A673 (cell line): ENCODE data around the gene EGR2.

ENCODE experiments used
- EZH2 ChIP-seq: fragments of 200-600 bp; sonication (generic); IDR thresholded peaks from 2 replicates; pipeline ENCODE4 v1.6.1; 2017; ENCODE audit warnings: borderline replicate concordance, low read depth, mild to moderate bottlenecking, mixed read lengths, antibody characterized with exemption, low read length; ENCODE audit not compliant: poor library complexity, severe bottlenecking
- TF ChIP-seq, protein P1 (sequence below): fragments of 300-800, 200-600 bp; sonication (generic); conservative IDR thresholded peaks from 2 replicates; pipeline ENCODE4 v1.5.1; 2017; ENCODE audit warnings: low read depth, mild to moderate bottlenecking, antibody characterized with exemption, low read length, moderate library complexity, mixed read lengths

DNA sequence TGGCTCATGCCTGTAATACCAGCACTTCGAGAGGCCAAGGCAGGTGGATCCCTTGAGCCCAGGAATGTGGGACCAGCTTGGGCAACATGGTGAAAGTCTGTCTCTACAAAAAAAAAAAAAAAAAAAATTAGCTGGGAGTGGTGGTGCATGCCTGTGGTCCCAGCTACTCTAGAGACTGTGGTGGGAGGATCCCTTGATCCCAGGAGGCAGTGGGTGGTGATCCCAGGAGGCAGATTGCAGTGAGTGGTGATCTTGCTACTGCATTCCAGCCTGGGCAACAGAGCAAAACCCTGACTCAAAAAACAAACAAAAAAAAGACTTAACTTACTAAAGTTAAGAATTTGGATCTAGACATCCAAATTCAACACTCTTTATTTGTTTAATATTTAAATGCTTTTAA is 21.9 kb downstream of the EGR2 start:
- TF ChIP-seq, protein P1, sequence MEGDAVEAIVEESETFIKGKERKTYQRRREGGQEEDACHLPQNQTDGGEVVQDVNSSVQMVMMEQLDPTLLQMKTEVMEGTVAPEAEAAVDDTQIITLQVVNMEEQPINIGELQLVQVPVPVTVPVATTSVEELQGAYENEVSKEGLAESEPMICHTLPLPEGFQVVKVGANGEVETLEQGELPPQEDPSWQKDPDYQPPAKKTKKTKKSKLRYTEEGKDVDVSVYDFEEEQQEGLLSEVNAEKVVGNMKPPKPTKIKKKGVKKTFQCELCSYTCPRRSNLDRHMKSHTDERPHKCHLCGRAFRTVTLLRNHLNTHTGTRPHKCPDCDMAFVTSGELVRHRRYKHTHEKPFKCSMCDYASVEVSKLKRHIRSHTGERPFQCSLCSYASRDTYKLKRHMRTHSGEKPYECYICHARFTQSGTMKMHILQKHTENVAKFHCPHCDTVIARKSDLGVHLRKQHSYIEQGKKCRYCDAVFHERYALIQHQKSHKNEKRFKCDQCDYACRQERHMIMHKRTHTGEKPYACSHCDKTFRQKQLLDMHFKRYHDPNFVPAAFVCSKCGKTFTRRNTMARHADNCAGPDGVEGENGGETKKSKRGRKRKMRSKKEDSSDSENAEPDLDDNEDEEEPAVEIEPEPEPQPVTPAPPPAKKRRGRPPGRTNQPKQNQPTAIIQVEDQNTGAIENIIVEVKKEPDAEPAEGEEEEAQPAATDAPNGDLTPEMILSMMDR: no peak
- no peak for TF ChIP-seq EZH2
